OCI-LY7 (cell line): ENCODE measurements around the gene CERS4. TPM values are rescaled to one million over a fixed set of nuclear protein-coding genes. Genes with fewer than 3 reads are reported as not detected.

ENCODE experiments used
- BruUV-seq: library from RNA; stranded (reverse); fragments of 400-500 nt; replicated peaks from 2 replicates; lab custom pipeline; 2021; lab: Mats Ljungman, UMichigan
- CTCF ChIA-PET: fragments of 300-600 bp; sonication (Branson Sonifier 250); formaldehyde crosslinking; loops from one replicate; lab custom pipeline; 2022; ENCODE audit warnings: antibody characterized with exemption; ENCODE audit not compliant: unreplicated experiment; lab: Charles Lee
- POLR2A ChIA-PET: fragments of 300-600 bp; sonication (Branson Sonifier 250); formaldehyde crosslinking; loops from one replicate; lab custom pipeline; 2022; ENCODE audit warnings: antibody characterized with exemption; lab: Charles Lee
- DNase-seq: peaks from one replicate; pipeline ENCODE4 v3.0.0-alpha.2; 2015; ENCODE audit warnings: low spot score
- H2AFZ ChIP-seq: fragments of 200-600 bp; sonication (generic), shearing (Covaris generic); 2 replicates; pipeline ENCODE4 v1.6.1; 2014; ENCODE audit warnings: mild to moderate bottlenecking, antibody characterized with exemption, low read length, moderate library complexity
- H3K27ac ChIP-seq: fragments of 200-600 bp; sonication (generic); 2 replicates; pipeline ENCODE4 v1.5.1; 2014; ENCODE audit warnings: mixed run types, low read depth, mild to moderate bottlenecking, moderate library complexity, low read length, inconsistent platforms; ENCODE audit not compliant: poor library complexity, severe bottlenecking
- H3K36me3 ChIP-seq: fragments of 200-600 bp; sonication (generic); 2 replicates; pipeline ENCODE4 v1.6.1; 2014; ENCODE audit warnings: mild to moderate bottlenecking, antibody characterized with exemption, low read length, moderate library complexity, mixed read lengths; ENCODE audit not compliant: insufficient read depth
- H3K4me1 ChIP-seq: fragments of 200-600 bp; sonication (generic); 2 replicates; pipeline ENCODE4 v1.5.1; 2014; ENCODE audit warnings: mild to moderate bottlenecking, low read length; ENCODE audit not compliant: insufficient read depth, poor library complexity, severe bottlenecking
- H3K4me2 ChIP-seq: fragments of 200-600 bp; sonication (generic); 2 replicates; pipeline ENCODE4 v1.6.1; 2014; ENCODE audit warnings: mild to moderate bottlenecking, low read length
- H3K4me3 ChIP-seq: fragments of 200-600 bp; sonication (generic); 2 replicates; pipeline ENCODE4 v1.5.1; 2014; ENCODE audit warnings: mild to moderate bottlenecking, low read depth, low read length; ENCODE audit not compliant: poor library complexity, severe bottlenecking
- H3K79me2 ChIP-seq: fragments of 200-600 bp; sonication (generic); 2 replicates; pipeline ENCODE4 v1.6.1; 2016; ENCODE audit warnings: low read depth, mild to moderate bottlenecking, low read length, moderate library complexity, mixed read lengths; ENCODE audit not compliant: insufficient read depth
- H3K9me2 ChIP-seq: fragments of 200-600 bp; sonication (generic); 2 replicates; pipeline ENCODE4 v1.6.1; 2016; ENCODE audit warnings: mild to moderate bottlenecking, low read length, mixed read lengths; ENCODE audit not compliant: insufficient read depth
- H3K9me3 ChIP-seq: fragments of 200-600 bp; sonication (generic); 2 replicates; pipeline ENCODE4 v1.6.1; 2014; ENCODE audit warnings: mild to moderate bottlenecking, mixed run types, low read length, mixed read lengths
- H4K20me1 ChIP-seq: fragments of 200-600 bp; sonication (generic); 2 replicates; pipeline ENCODE4 v1.6.1; 2014; ENCODE audit warnings: mild to moderate bottlenecking, antibody characterized with exemption, low read length, moderate library complexity, mixed read lengths; ENCODE audit not compliant: insufficient read depth
- EZH2phosphoT487 ChIP-seq: fragments of 200-600 bp; sonication (generic); IDR thresholded peaks from 2 replicates; pipeline ENCODE4 v1.6.1; 2018; ENCODE audit warnings: low read depth, borderline replicate concordance, mild to moderate bottlenecking, mixed run types, antibody characterized with exemption, low read length, moderate library complexity, mixed read lengths
- intact Hi-C: fragments of 100-400 bp; cut with micrococcal nuclease; formaldehyde crosslinking; loops from one replicate; pipeline ENCODE4 v1.10.0; 2022; ENCODE audit not compliant: unreplicated experiment
- total RNA-seq, 2 experiments: library from RNA; depleted of rRNA in 1 of 2; stranded (reverse); fragments of >200 nt in 1 of 2; shearing (Covaris generic) in 1 of 2; gene quantifications; 2 replicates each; pipeline ENCODE4 v1.2.3, GENCODE V29; 2014 to 2022
- TF ChIP-seq, protein P1 (sequence below): fragments of 200-600 bp; sonication (generic); conservative IDR thresholded peaks from 2 replicates; pipeline ENCODE4 v1.5.1; 2014; ENCODE audit warnings: mild to moderate bottlenecking, antibody characterized with exemption, low read length, moderate library complexity, mixed read lengths

Gene CERS4
- total RNA-seq, 2 experiments from 2014 or later: 36.8 to 54.9 TPM

DNA sequence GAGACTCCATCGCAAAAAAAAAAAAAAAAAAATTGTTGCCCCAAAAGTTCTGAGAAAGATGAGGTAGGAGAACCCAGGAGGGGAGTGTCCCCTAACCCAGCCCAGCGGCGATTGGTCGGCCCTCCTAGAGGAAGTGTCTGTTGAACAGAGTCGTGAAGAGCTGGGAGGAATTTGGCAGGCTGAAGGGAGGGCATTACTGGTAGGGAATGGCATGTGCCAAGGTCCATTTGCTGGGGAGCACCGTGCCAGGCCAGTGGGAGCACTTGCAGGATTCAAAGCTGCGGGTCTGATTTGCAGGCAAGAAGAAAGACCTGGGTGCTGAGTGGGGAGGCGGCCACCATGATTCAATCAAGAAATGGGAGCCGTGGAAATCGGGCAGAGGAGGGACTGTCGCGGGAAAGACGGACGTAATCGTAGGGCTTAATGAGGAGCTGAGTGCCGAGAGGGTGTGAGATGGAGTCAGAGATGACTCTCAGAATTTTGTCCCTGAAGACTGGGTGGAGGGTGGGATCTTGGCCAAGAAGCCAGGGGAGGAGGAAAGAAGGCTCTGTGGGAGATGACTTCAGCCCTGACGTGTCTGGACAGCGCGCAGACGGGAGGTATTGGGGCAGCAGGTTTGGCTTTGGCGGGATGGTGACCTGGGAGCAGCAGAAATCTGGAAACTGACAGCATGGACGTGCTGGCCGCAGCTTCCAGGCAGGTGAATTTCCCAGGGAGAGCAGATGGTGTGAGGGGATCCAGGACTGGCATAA is 15.4 kb downstream of the CERS4 start:
- intact Hi-C loops: no loop called here
- Histone ChIP-seq H3K36me3 (peaks cover 3% of the 10 kb centered on the region; the same call in 1 of the 2 replicates), H3K9me3 (no peaks in the 10 kb centered on the region), H3K4me2 (no peak overlapping the region), H4K20me1 (no peaks in the 10 kb centered on the region), H2AFZ (no peak overlapping the region), H3K9me2 (no peaks in the 10 kb centered on the region), H3K4me3 (no peak overlapping the region), H3K4me1 (no peaks in the 10 kb centered on the region), H3K79me2 (no peaks in the 10 kb centered on the region), H3K27ac (no peak overlapping the region)
- POLR2A ChIA-PET: interaction anchor here (0.9 kb wide), 1 partner anchor 10 kb away, joined by 4 read pairs; no protein-coding TSS in a partner anchor
- BruUV-seq: no TSS peak
- no peak for DNase-seq
- CTCF ChIA-PET: no interaction called here
- TF ChIP-seq, protein P1, sequence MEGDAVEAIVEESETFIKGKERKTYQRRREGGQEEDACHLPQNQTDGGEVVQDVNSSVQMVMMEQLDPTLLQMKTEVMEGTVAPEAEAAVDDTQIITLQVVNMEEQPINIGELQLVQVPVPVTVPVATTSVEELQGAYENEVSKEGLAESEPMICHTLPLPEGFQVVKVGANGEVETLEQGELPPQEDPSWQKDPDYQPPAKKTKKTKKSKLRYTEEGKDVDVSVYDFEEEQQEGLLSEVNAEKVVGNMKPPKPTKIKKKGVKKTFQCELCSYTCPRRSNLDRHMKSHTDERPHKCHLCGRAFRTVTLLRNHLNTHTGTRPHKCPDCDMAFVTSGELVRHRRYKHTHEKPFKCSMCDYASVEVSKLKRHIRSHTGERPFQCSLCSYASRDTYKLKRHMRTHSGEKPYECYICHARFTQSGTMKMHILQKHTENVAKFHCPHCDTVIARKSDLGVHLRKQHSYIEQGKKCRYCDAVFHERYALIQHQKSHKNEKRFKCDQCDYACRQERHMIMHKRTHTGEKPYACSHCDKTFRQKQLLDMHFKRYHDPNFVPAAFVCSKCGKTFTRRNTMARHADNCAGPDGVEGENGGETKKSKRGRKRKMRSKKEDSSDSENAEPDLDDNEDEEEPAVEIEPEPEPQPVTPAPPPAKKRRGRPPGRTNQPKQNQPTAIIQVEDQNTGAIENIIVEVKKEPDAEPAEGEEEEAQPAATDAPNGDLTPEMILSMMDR: no peak
- TF ChIP-seq EZH2phosphoT487: no peak

DNA sequence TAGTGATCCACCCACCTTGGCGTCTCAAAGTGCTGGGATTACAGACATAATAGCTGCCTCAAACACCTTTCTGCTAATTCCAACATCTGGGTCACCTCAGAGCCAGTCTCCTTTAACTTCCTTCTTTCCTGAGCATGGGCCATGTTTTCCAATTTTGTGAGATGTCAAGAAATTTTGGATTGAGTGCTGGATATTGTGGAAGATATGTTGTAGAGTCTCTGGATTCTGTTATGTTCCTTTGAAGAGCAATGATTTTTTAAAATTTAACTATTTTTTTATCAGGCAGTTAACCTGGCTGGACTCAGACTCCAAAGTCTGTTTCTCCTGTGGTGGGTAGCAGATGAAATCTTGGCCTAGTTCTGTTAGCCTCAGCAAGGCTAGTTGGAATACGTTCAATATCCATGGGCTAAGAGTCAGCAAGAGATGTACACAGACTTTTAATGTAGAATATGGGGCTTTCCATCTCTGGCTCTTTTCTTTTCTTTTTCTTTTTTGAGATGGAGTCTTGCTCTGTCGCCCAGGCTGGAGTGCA is 22.0 kb downstream of the CERS4 start:
- ChIA-PET CTCF (no interaction called here), POLR2A (interaction anchor here (0.6 kb wide), 1 partner anchor 888 kb away, joined by 3 read pairs; no protein-coding TSS in a partner anchor)
- no peaks in the 10 kb centered on the region for H3K4me1 ChIP-seq
- H3K27ac ChIP-seq: no peak overlapping the region
- no peaks in the 10 kb centered on the region for H3K9me3 ChIP-seq
- H3K79me2 ChIP-seq: no peaks in the 10 kb centered on the region
- H3K4me3 ChIP-seq: no peak overlapping the region
- TF ChIP-seq, protein P1: no peak
- TF ChIP-seq EZH2phosphoT487: no peak
- DNase-seq: no peak
- no peak overlapping the region for H3K4me2 ChIP-seq
- BruUV-seq: no TSS peak
- intact Hi-C loops: no loop called here
- H3K9me2 ChIP-seq: no peaks in the 10 kb centered on the region
- no peak overlapping the region for H2AFZ ChIP-seq
- peaks cover 17% of the 10 kb centered on the region for H3K36me3 ChIP-seq
- no peaks in the 10 kb centered on the region for H4K20me1 ChIP-seq

DNA sequence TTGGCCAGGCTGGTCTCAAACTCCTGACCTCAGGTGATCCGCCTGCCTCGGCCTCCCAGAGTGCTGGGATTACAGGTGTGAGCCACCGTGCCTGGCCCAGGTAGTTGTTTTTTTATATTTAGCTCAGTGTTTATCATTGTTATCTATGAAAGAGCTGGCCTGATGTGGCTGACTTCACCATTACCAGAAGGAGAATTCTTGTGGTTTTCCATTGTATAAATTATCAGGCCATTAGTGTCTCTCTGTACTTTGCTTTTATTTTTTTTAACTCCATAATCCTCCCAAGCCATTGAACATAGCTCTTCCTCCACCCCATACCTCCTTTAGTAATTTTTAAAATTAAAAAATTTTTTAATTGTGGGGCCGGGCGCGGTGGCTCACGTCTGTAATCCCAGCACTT is 24.2 kb downstream of the CERS4 start:
- POLR2A ChIA-PET: no interaction called here
- intact Hi-C loops: no loop called here
- H4K20me1 ChIP-seq: no peaks in the 10 kb centered on the region

More for the DNA sequence above, 24.2 kb downstream of the CERS4 start:
- Histone ChIP-seq H3K4me1 (peaks cover 4% of the 10 kb centered on the region), H3K4me3 (no peak overlapping the region), H3K9me2 (no peaks in the 10 kb centered on the region), H3K36me3 (peaks cover 14% of the 10 kb centered on the region), H3K79me2 (no peaks in the 10 kb centered on the region), H3K4me2 (no peak overlapping the region), H2AFZ (no peak overlapping the region), H3K27ac (no peak overlapping the region), H3K9me3 (no peaks in the 10 kb centered on the region)
- DNase-seq: no peak
- CTCF ChIA-PET: no interaction called here
- TF ChIP-seq, protein P1: no peak
- no peak for TF ChIP-seq EZH2phosphoT487
- BruUV-seq: no TSS peak
